ENCODE data around the gene INPP5A.

Gene INPP5A

GRCh38 chr10:132645247-132645530, 107.6 kb downstream of the INPP5A start:
- no peak for DNase-seq (ENCODE audit: low read depth in 2 of 2)

DNA sequence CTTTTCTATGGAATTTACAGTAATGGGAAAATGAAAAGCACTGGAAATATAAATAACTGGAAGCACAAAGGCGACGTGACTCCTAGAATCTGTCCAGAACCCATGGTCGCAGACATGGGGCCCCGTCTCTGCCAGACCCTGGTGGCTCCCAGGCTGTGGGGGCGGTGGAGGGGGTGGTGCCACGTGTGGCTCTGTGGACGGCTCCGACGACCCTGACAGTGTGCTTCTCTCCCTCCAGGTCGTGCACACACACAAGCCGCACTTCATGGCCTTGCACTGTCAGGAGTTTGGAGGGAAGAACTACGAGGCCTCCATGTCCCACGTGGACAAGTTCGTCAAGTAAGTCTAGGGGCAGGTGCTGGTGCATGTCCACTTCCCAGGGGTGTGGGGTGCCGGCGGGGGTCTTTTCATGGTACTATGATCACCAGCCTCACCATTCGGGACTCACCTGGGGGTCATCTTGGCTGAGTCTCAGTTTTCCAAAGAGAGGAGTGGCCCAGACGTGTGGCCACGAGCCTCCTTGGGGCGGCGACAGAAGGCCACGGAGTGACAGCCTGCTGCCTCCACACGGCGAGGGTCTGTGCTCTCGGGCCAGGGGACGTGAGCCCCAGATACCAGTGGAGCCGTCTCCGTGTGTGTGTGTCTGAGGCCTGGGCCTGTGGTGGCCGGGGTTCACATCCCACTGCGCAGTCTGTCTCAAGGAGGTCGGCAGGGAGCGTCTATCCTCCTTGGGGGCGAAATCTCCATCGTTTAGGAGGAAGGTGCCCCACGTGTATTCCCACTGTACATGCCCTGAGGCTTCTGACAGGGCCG, 108.2 kb downstream of the INPP5A start:
- no peak for DNase-seq (ENCODE audit: low read depth in 2 of 2)

GRCh38 chr10:132646443-132647097, 109.0 kb downstream of the INPP5A start:
- DNase-seq (ENCODE audit: low read depth in 2 of 2), result no peak

GRCh38 chr10:132647424-132647823, 109.8 kb downstream of the INPP5A start:
- DNase-seq (ENCODE audit: low read depth in 2 of 2), result no peak

GRCh38 chr10:132648072-132648850, 110.7 kb downstream of the INPP5A start:
- no peak for DNase-seq (ENCODE audit: low read depth in 2 of 2)

DNA sequence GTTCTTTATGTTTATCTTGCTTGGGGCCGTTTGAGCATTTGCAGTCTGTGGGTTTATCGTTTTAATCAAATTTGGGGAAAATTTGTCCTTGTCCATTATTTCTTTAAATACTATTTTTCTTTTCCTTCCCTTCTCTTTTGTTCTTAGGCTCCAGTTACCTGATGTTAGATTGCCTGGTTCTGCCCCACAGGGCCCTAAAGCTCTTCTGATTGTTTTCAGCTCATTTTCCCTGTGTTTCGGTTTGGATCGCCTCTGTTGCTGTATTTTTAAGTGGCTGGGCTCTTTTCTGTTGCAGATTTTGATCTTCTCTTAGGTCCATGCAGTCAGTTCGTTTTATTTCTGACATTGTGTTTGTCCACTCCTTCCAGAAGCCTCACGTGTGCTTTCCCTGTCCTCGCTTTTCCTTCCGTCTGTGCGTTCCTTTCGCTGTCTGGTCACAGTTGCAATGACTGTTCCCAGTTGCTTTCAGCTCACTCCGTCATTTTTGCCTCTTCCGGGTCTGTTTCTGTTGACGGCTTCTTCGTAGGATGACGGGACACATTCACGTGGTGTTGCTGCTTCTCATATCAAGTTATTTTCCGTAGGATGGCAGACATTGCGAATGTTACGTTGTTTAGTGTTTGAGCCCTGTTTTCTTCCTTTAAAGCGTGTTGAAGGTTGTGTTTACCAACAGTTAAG, 111.4 kb downstream of the INPP5A start:
- no peak for DNase-seq (ENCODE audit: low read depth in 2 of 2)

DNA sequence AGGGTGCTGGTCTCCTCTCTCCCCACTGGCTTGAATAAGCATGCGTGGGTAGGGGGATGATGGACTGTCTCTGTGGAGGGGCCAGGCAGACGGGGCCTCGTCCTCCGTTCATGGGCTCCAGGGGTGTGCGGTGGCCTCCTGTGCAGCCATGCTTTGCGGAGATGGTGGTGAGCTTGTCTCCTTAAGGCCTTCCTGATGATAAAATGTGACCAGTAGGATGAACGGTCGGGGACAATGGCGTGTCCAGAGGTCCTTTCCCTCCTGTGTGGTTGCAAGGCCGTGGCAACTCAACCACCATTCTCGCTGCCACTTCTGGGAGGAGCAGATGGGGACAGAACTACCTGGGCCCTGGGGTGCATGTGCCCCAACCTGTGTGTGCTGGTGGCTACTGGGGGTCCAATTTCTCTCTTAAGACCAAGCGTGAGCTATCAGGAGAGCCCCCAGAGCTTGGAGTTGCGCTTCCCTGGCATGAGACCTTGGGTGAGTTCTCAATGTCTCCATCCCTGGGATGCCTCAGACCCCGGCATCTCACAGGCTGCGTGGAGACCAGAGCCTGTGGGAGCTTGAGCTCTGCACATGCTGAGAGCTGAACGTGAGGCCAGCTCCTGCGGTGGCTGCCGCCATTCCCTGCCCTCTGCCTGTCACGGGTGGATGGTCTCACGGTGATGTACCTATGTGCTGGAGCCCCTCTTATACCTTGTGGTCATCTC, 112.2 kb downstream of the INPP5A start:
- no peak for DNase-seq (ENCODE audit: low read depth in 2 of 2)

DNA sequence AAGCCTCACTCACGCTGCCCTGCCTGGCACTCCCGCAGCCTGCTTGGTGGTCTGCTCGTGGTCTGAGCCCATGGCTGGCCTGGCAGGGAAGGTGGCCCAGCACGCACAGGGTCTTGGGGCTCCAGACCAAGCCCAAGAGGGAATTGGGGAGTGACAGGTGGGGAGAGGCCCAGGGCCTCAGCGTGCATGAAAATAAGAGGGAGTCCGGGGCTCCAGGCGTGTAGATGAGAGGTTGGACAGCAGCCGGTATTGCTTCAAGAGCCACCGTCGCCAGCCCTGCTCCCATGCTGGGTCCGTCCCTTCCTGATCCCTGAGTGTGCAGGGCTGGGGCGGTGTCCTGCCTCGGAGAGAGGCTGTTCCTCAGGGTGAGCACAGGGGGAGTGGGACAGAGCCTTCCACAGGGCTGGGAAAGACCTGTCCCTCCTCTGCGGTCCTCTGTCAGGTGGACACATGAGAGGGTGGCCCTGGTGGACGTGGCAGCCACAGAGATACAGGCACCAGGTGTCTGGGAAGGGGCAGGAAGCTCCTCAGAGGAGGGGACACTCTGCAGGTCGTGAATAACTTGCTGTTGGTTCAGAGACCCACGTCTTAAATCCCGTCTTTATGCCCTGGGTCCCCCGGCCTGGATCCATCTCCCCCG, 113.1 kb downstream of the INPP5A start:
- no peak for DNase-seq (ENCODE audit: low read depth in 2 of 2)

- no peak for DNase-seq (ENCODE audit: low read depth in 2 of 2)
These were observed 114.0 kb downstream of the INPP5A start for GRCh38 chr10:132651511-132652029.

DNA sequence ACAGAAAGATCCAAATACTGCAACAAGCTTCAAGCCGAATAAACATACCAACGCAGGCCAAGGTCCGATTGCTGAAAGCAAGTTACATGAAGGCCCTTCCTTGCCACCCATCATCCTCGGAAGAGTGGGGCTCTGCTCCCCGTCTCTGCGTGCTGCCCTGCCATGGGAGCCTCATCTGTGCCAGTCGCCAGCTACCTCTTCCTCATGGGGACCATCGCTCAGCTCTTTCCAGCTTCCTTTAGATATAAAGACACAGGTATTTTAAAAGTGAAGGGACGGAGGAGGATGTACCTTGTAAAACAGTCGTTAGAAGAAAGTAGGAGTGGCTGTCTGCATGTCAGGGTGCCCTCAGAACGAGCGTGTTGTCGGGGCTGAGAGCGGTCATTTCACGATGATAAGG, 114.9 kb downstream of the INPP5A start:
- no peak for DNase-seq (ENCODE audit: low read depth in 2 of 2)

DNA sequence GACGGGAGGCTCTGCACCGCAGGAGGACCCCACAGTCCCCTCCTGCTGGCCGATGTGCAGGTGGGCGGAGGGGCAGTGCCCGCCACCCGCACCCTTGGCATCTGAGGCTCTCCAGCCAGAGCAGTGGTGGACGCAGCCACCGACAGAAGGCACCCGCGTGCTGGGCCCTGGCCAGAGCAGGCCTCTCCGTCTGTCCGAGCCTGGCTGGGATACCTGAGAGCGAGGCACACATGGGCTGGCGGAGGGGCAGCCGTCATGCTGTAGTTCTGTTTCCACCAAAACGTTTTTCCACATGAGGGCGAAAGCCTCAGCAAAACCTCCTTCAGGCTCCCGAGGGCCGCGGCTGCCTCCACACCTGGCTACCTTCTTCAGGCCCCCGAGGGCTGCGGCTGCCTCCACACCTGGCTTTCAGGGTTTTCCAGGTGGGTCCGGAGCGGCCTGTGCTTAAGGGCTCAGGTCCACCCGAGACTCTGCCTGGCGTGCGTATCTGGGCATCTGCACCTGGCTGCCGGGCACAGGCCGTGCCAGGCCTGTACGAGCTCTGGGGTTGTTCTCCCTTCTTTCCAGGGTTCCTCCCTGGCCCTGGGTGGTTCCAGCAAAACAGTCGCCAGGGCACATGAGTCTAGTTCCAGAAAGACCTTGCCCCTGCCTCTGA, 115.5 kb downstream of the INPP5A start:
- no peak for DNase-seq (ENCODE audit: low read depth in 2 of 2)

- no peak for DNase-seq (ENCODE audit: low read depth in 2 of 2)
These were observed 116.1 kb downstream of the INPP5A start for GRCh38 chr10:132653721-132654120.

DNA sequence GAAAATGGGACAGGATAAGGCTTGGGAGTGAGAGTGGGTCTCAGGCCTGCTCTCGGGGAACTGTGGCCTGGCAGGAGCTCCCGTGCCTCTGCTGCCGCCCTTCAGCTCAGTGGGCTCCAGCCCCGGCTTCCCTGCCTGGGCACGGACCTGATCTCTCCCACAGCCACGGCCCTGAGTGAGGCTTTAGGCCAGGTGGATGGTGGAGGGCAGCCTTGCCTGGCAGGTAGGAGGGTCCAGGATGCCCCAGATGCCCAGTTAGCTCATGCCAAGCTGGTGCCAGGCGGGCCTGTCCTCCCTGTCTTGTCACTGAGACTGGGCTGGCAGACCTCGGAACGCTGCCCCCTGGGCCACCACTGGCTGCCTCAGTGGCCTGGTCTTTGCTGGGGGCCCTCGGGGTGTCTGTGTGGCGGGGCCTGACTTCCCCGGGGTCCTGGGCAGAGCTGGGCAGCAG, 116.6 kb downstream of the INPP5A start:
- no peak for DNase-seq (ENCODE audit: low read depth in 2 of 2)

DNA sequence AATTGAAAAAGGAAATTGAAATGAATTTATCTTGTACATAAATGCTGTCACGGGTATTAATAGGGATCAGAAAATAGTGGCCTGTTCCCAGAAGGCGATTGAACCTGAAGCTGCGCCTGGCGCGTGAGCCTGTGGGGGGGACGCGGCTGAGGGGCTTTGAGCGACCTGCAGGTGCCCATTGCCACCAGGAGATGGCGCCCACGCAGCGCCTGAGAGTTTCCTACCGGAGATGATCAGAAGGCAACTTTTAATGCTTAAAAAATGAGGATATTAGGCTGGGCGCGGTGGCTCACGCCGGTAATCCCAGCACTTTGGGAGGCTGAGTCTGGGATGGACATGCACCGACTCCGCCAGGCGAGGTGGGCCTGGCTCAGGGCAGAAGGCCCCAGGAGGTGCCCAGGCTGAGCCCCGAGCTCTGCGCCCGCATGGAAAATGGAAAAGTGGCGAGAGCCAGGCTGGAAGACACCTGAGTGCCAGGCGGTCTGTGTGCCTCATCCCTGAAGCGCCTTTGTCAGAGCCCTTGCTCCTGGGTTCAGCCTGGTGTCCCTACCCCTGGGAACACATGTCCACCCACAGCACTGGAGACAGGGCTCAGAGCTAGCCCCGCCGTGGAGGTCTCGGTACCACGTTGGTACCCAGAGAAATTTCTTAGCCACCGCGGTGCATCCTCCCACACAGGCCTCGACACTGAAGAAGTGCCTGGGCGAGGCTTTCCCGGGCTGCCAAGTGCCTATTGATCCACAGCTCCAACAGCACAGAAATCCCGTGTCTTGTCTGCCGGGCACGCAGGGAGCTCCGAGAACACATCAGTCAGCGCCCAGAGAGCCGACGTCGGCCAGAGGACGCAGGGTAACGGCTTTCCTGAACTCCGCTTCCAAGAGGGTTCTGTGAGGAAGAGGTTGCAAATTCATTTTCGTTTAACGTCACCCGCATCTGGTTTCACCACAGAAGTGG, 117.4 kb downstream of the INPP5A start:
- peak in 1 of 2 donors; percentile 18 for DNase-seq (ENCODE audit: low read depth in 2 of 2)

DNA sequence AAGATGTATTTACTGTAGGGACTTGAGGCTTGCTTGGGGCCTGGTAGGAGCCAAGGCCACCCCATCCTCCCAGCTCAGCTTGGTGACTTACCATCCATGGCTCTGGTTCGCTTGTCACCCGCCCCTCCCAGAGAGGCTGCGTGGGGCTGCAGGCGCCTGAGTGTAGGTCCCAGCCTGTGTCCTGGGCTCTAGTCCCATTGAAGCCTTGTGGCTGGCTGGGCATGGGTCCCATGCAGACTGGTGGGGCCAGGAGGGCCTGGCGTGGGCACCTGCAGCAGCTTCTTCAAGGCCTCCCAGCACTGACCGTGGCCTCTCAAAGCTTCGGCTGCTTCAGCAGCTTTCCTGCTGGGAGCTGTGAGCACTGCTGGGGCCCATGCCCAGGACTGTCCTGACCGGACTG, 118.1 kb downstream of the INPP5A start:
- DNase-seq (ENCODE audit: low read depth in 2 of 2), result no peak

DNA sequence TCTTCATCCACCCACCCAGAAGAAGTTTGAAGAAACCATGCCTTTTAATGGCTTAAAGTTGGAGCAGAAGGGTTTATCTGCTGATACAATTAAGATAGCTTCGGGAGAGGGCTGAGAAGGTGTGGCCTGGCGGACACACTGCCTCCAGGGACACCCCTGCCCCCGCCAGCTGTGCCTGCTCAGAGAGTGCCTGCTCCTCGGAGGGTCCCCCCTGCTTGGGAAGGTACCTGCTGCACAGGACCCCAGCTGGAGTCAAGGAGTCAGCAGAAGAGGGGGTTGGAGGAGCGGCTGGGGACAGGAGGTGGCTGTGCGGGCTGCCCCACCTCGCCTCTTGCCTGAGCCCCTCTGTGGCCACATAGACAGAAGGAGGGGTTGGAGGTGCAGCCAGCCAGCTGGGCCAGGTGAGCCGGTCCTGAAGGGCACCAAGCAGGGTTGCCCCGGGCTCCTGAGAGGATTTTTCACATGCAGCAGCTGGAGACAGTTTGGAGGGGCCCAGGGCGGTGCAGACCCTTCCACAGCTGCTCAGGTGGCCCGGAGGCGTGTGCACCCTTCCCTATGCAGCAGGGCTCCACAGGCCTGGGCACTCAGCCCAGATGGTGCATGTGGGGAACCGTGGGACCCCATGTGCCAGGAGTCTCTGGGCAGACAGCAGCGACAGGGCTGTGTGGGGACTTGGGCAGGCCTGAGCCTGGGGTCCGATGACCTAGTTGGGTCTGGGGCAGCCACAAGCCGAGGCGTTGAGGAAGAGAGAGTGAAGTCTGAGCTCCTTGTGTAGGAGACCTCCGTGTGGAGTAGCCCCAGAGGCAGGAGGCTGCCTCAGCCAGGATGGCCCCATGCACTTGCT, 118.9 kb downstream of the INPP5A start:
- no peak for DNase-seq (ENCODE audit: low read depth in 2 of 2)

DNA sequence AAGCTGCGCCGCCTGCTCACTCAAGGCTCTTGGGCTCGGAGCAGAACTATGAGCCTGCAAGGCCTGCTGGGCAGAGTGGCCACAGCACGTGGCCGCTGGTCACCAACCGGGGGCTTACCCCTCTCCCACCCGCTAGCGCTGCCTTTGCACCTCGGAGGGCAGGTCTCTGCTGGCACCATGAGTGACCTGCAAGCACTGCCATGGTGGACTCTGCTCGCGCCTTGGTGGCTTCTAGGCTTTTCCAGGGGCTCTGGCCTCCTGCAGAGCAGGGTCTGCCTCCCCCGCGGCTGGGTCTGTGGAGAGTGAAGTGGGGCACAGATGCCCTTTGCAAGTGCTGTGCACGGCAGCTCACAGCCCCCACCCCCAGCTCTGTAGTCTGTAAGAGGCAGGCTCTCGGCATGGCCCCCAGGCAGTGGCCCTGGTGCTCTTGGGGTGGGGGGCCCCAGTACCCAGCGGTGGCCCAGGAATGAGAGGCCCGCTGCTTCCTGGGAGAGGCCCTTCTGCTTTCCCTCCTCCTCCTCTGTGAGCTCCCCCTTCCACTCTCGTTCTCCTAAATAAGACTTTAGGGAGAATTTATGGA, 119.6 kb downstream of the INPP5A start:
- no peak for DNase-seq (ENCODE audit: low read depth in 2 of 2)

- DNase-seq (ENCODE audit: low read depth in 2 of 2), result no peak
These were observed 120.2 kb downstream of the INPP5A start for GRCh38 chr10:132657748-132658147.
